HuH-7 (cell line): ENCODE results near the gene AKR1D1.
"Not testable (repeated sequence)": the region's sequence is repeated elsewhere in the genome, so short reads cannot be mapped to it uniquely, and the experiment has no call there.

ENCODE experiments used
- DNase-seq: peaks from one replicate; pipeline ENCODE4 v3.0.0; 2011; ENCODE audit warnings: low spot score

AKR1D1 gene

GRCh38 chr7:138076196-138076595 is at the start of gene AKR1D1:
Gene AKR1D1 (plus strand): TSS chr7:138076459. CDS start chr7:138076519, 60 bp downstream.
- no peak for DNase-seq

GRCh38 chr7:138027100-138027499 is 49.2 kb upstream of the AKR1D1 start:
- no peak for DNase-seq

DNA sequence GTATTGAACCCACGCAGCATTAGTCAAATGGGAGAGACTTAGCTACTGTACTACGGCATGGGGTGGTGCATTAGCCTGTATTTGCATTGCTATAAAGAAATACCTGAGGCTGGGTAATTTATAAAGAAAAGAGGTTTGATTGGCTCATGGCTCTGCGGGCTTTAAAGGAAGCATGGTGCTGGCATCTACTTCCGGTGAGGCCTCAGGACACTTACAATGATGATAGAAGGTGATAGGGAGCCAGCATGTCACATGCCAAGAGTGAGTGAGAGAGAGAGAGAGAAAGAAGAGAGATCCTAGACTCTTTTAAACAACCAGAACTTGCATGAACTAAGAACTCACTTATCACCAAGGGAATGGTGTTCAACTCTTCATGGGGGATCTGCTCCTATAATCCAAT is 47.1 kb upstream of the AKR1D1 start:
- DNase-seq = no peak

- no peak for DNase-seq
Observed at GRCh38 chr7:138029941-138030340, 46.3 kb upstream of the AKR1D1 start.

DNA sequence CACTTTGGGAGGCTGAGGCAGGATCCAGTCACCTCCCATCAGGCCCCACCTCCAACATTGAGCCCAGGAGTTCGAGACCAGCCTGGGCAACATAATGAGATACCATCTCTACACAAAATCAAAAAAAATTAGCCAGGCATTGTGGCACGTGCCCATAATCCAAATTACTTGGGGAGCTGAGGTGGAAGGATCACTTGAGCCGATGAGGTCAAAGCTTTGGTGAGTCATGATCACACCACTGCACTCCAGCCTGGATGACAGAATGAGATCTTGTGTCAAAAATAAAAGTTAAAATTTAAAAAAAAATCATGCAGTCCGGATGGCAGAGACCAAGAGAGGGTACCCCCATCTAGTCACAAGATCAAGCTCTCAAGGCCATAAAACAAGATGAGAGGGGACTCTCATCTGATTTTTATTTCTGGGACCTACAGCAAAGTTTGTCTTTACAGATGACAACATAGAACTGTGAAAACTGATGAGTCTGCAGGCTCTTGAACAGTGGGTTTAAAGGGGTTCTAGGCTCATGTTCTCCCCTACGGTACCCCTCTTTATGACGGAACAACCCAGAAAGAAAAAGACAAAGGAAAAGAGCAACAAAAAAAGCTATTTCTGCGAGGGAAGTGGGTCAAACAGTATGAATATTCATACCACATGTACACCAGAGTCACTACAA is 45.4 kb upstream of the AKR1D1 start:
- DNase-seq = no peak

- DNase-seq = no peak
Observed at GRCh38 chr7:138032186-138032585, 44.1 kb upstream of the AKR1D1 start.

DNA sequence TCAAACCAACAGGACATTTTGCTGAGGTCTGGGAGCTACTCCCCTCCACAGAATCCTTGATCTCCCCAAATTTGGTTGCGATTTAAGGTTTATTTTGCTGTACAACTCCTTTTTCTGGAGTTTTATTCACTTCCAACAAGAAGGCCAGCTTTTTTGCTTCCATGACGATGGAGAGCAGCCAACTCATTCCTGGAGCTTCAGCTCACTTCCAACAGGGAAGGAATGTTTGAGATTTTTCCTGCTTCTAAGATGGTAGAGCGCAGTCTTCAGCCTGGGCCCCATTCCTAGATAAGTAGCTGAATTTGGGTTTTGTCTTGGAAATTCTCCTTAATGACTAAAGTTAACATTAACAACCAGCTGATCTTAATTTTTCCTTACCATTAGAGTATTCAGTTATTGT is 43.5 kb upstream of the AKR1D1 start:
- DNase-seq = no peak

- no peak for DNase-seq
Observed at GRCh38 chr7:138033241-138033640, 43.0 kb upstream of the AKR1D1 start.

- no peak for DNase-seq
Observed at GRCh38 chr7:138036135-138036534, 40.1 kb upstream of the AKR1D1 start.

- DNase-seq = not testable (repeated sequence)
Observed at GRCh38 chr7:138040063-138040462, 36.2 kb upstream of the AKR1D1 start.

DNA sequence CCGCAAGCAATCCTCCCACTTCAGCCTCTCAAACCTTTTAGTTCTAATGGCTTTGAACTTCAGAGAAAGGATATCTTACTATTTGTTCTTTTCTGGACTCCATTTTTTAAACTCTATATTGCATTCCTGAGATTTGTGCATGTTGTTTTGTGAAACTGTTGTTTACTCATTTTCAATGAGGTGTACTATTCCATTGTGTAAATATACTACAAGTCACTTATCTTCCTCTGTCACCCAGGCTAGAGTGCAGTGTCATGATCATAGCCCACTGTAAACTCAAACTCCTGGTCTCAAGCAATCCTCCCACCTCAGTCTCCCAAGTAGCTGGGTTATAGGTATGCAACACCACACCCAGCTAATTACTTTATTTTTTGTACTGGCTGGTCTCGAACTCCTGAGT is 31.4 kb upstream of the AKR1D1 start:
- DNase-seq = no peak

DNA sequence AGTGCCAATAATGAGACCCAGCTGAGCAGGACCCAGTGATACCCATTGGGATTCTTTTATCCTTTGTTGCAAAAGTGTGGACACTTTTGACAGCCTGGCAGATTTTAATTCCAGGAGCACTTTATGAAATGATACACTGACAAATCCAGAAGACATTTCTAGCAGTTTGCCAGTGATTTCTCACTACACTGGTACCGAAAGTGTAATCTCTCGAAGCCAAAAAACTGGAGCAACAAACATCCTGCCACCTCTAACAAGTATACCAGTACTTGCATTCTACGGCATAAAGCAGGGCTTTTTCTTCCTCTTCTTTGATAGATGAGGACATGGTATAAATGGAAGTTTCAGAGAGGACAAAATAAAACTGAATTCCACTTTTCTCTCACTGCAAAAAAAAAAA is 28.4 kb upstream of the AKR1D1 start:
- no peak for DNase-seq

DNA sequence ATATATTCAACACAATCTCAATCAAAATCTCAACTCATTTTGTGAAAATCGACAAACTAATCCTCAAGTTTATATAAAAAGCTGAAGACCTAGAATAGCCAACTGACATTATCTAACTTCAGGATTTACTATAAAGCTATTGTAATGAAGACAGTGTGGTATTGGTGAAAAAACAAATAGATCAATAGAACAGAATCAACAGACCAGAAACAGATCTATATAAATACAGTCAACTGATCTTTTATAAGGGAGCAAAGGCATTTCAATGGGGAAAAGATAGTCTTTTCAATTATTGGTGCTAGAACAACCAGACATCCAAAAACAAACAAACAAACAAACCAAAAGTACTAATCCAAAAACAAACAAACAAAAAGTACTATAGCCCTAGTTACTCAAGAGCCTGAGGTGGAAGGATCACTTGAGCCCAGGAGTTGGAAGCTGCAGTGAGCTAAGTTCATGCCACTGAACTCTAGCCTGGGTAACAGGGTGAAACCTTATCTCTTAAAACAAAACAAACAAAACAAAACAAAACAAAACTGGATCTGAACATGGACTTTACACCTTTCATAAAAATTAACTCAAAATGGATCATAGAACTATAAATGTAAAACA is 26.6 kb upstream of the AKR1D1 start:
- no peak for DNase-seq

DNA sequence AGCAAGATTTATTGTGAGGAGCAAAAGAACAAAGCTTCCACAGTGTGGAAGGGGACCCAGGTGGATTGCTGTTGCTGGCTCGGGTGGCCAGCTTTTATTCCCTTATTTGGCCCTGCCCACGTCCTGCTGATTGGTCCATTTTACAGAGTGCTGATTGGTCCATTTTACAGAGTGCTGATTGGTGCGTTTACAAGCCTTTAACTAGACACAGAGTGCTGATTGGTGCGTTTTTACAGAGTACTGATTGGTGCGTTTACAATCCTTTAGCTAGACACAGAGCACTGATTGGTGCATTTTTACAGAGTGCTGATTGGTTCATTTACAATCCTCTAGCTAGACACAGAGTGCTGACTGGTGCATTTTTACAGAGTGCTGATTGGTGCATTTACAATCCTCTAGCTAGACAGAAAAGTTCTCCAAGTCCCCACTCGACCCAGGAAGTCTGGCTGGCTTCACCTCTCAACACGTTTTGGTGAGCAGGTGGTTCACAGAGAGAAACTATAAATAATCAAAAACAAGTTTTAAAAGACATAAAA is 24.5 kb upstream of the AKR1D1 start:
- DNase-seq = not testable (repeated sequence)

- no peak for DNase-seq
Observed at GRCh38 chr7:138052696-138053095, 23.6 kb upstream of the AKR1D1 start.

DNA sequence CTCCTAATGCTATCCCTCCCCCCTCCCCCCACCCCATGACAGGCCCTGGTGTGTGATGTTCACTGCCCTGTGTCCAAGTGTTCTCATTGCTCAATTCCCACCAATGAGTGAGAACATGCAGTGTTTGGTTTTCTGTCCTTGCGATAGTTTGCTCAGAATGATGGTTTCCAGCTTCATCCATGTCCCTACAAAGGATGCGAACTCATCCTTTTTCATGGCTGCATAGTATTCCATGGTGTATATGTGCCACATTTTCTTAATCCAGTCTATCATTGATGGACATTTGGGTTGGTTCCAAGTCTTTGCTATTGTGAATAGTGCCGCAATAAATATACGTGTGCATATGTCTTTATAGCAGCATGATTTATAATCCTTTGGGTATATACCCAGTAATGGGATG is 20.6 kb upstream of the AKR1D1 start:
- not testable (repeated sequence) for DNase-seq

GRCh38 chr7:138063400-138063799 is 12.9 kb upstream of the AKR1D1 start:
- DNase-seq = no peak

DNA sequence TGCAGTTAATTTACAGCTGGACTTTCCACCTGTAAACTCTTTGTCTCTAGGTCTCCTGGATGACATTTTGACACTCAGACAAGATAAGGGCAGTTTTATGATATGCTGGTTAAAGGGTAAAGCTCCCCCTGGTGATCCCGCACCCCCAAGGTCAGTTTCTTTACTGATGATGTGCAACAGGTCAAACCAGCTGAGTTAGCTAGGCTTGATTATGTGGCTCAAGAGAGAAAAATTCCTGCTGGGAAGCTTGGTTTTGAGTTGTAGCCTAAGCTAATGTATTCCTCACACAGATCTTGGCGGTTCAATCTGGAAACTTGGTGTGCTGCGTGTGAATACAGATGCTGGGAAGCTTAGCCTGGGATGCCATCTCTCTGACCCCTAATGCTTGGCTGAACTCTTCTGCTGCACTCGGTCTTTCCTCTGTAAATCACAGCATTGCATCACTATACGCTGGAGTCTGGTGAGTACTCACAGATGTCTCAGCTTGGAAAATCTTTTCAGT is 11.4 kb upstream of the AKR1D1 start:
- peak; percentile 12 for DNase-seq

DNA sequence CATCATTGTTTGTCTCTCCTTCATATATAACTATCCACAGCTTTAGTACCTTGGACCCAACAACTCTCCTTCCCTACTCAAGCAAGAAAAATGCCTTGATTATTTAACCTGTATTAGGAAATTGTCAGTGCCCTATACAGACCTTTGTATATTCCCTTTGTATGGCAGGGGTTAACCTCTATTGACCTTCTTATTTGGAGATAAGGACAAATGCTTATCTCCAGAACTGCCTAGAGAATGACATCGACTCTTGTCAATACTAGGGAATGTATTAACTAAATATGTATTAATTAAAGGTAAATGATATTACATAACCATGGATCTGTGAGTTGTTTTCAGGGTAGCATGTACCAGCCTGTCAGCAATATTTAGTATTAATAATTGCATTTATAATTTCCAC is 10.4 kb upstream of the AKR1D1 start:
- DNase-seq = no peak

- no peak for DNase-seq
Observed at GRCh38 chr7:138066954-138067394, 9.3 kb upstream of the AKR1D1 start.

DNA sequence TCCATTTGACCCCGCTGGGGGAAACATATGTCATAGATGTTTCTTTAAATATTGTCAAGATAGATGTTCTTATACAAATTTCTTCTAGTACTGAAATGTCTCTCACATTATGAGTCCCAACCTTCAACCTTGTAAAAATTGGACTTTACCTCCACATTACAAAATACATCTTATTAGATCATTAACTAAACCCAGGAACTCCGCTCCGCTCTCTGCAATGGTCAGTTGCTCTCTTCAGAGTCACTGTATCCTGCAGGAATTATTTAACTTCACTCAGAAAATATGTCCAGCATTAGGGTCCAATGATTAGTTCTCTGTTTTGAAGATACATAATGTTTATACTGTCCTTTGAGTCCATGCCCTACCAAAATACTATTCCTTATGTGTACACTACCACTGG is 8.5 kb upstream of the AKR1D1 start:
- no peak for DNase-seq

GRCh38 chr7:138070908-138071307 is 5.4 kb upstream of the AKR1D1 start:
- no peak for DNase-seq

DNA sequence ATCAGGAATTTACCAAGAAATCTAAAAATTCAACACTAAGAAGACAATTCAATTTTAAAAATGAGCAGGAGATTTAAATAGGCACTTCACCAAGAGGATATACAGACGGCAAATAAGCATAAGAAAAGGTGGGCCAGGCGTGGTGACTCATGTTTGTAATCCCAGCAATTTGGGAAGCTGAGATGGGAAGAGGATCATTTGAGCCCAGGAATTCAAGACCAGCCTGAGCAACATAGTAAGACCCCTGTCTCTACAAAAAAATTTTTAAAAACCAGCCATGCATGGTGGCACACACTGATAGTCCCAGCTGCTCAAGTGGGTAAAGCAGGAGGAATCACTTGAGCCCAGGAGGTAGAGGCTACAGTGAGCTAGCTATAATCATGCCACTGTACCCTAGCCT is 3.5 kb upstream of the AKR1D1 start:
- no peak for DNase-seq

DNA sequence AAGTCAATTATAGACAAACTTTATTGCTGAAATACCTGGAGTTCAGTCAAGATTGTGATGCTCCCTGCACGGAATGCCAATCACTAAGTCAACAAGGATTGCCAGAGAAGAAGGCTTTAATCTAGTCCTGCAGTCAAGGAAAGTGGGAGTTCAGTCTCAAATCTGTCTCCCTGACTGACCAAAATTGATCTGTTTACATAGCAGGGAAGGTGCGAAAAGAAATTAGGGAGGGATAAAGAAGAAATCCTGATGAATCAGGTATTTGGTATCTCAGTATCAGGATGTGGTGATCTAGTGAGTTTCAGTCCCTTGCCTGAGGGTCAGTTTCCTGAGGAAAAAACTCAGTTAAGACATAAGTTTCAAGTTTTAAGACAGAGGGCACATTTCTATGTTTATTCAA is 2.1 kb upstream of the AKR1D1 start:
- DNase-seq = no peak
